Calu3 (cell line): ENCODE measurements around the gene ADAMTSL3. TPM values are rescaled to one million over a fixed set of nuclear protein-coding genes. Genes with fewer than 3 reads are reported as not detected.
"Not testable (repeated sequence)": the region's sequence is repeated elsewhere in the genome, so short reads cannot be mapped to it uniquely, and the experiment has no call there.

ENCODE experiments used
- BruUV-seq: library from RNA; stranded (reverse); fragments of 400-500 nt; replicated peaks from 2 replicates; lab custom pipeline; 2021; lab: Mats Ljungman, UMichigan
- CTCF ChIA-PET: fragments of 300-600 bp; sonication (Branson Sonifier 250); formaldehyde crosslinking; loops from one replicate; lab custom pipeline; 2022; ENCODE audit warnings: antibody characterized with exemption; lab: Charles Lee
- DNase-seq: peaks from one replicate; pipeline ENCODE4 v3.0.0; 2022
- H3K27ac Mint-ChIP-seq: one replicate; pipeline ENCODE4 v1.8.0; 2022; ENCODE audit warnings: mixed read lengths; ENCODE audit not compliant: unreplicated experiment
- H3K27me3 Mint-ChIP-seq: one replicate; pipeline ENCODE4 v1.8.0; 2022; ENCODE audit warnings: mixed read lengths; ENCODE audit not compliant: unreplicated experiment
- H3K36me3 Mint-ChIP-seq: one replicate; pipeline ENCODE4 v1.8.0; 2022; ENCODE audit warnings: mild to moderate bottlenecking, moderate library complexity, mixed read lengths; ENCODE audit not compliant: insufficient read depth, unreplicated experiment
- H3K4me1 Mint-ChIP-seq: one replicate; pipeline ENCODE4 v1.8.0; 2022; ENCODE audit warnings: mild to moderate bottlenecking, low read depth, mixed read lengths; ENCODE audit not compliant: unreplicated experiment
- H3K4me3 Mint-ChIP-seq: one replicate; pipeline ENCODE4 v1.8.0; 2022; ENCODE audit warnings: mild to moderate bottlenecking, low read depth, moderate library complexity, mixed read lengths; ENCODE audit not compliant: unreplicated experiment
- H3K9me3 Mint-ChIP-seq: one replicate; pipeline ENCODE4 v1.8.0; 2022; ENCODE audit warnings: low read depth, mixed read lengths; ENCODE audit not compliant: unreplicated experiment
- CTCF ChIP-seq: fragments of 200-600 bp; IDR thresholded peaks from one replicate; pipeline ENCODE4 v1.8.0; 2022; ENCODE audit warnings: antibody characterized with exemption; ENCODE audit not compliant: unreplicated experiment
- intact Hi-C: fragments of 100-400 bp; cut with micrococcal nuclease; formaldehyde crosslinking; loops from one replicate; pipeline ENCODE4 v1.10.0; 2022; ENCODE audit not compliant: unreplicated experiment
- total RNA-seq: library from RNA; stranded (reverse); gene quantifications from 2 replicates; pipeline ENCODE4 v1.2.3, GENCODE V29; 2022

Gene ADAMTSL3
- total RNA-seq, 1 experiment from 2014 or later = 2.4 TPM

- Mint-ChIP-seq H3K27ac (no peak overlapping the region), H3K27me3 (peaks cover 13% of the 10 kb centered on the region), H3K4me1 (no peaks in the 10 kb centered on the region), H3K36me3 (no peaks in the 10 kb centered on the region), H3K4me3 (no peak overlapping the region), H3K9me3 (peaks cover 4% of the 10 kb centered on the region)
- intact Hi-C loops = no loop called here
- no TSS peak for BruUV-seq
- no peak for TF ChIP-seq CTCF
- no peak for DNase-seq
- CTCF ChIA-PET = no interaction called here
Measured at GRCh38 chr15:84057714-84058331, 403.9 kb downstream of the ADAMTSL3 start.

GRCh38 chr15:84063674-84064073 lies 409.8 kb downstream of the ADAMTSL3 start:
- BruUV-seq, H3K36me3 Mint-ChIP-seq, H3K4me3 Mint-ChIP-seq, H3K9me3 Mint-ChIP-seq, CTCF ChIA-PET, intact Hi-C loops, H3K4me1 Mint-ChIP-seq, H3K27ac Mint-ChIP-seq, H3K27me3 Mint-ChIP-seq, DNase-seq: not testable (repeated sequence)

GRCh38 chr15:84068674-84069073 lies 414.8 kb downstream of the ADAMTSL3 start:
- H3K4me3 Mint-ChIP-seq, H3K4me1 Mint-ChIP-seq, intact Hi-C loops, H3K9me3 Mint-ChIP-seq, BruUV-seq, H3K27ac Mint-ChIP-seq, H3K36me3 Mint-ChIP-seq, DNase-seq: not testable (repeated sequence)
- H3K27me3 Mint-ChIP-seq = peaks cover 11% of the 10 kb centered on the region
- CTCF ChIA-PET = interaction anchor here (0.7 kb wide), 1 partner anchor 268 kb away, joined by 4 read pairs; no protein-coding TSS in a partner anchor

GRCh38 chr15:84078038-84078437 lies 424.1 kb downstream of the ADAMTSL3 start:
- intact Hi-C loops, CTCF ChIA-PET, H3K9me3 Mint-ChIP-seq, DNase-seq, H3K4me1 Mint-ChIP-seq, BruUV-seq, H3K36me3 Mint-ChIP-seq, H3K27ac Mint-ChIP-seq, H3K4me3 Mint-ChIP-seq: not testable (repeated sequence)
- peaks cover 80% of the 10 kb centered on the region for H3K27me3 Mint-ChIP-seq

GRCh38 chr15:84079325-84079884 lies 425.5 kb downstream of the ADAMTSL3 start:
- intact Hi-C loops, H3K9me3 Mint-ChIP-seq, CTCF ChIA-PET, H3K4me1 Mint-ChIP-seq, BruUV-seq, DNase-seq, H3K27ac Mint-ChIP-seq, H3K36me3 Mint-ChIP-seq: not testable (repeated sequence)
- Mint-ChIP-seq H3K4me3 (peak overlapping the region; percentile 61), H3K27me3 (peaks cover 79% of the 10 kb centered on the region)

- no peak for DNase-seq
- H3K27me3 Mint-ChIP-seq = peaks cover 79% of the 10 kb centered on the region
- BruUV-seq = no TSS peak
- intact Hi-C loops = no loop called here
- TF ChIP-seq CTCF = no peak
- H3K36me3 Mint-ChIP-seq = no peaks in the 10 kb centered on the region
- no peaks in the 10 kb centered on the region for H3K9me3 Mint-ChIP-seq
- peaks cover 9% of the 10 kb centered on the region for H3K4me1 Mint-ChIP-seq
- peak overlapping the region; percentile 61 for H3K4me3 Mint-ChIP-seq
- CTCF ChIA-PET = no interaction called here
- H3K27ac Mint-ChIP-seq = no peak overlapping the region
Measured at GRCh38 chr15:84079885-84080777, 426.2 kb downstream of the ADAMTSL3 start.

- H3K27ac Mint-ChIP-seq, intact Hi-C loops, CTCF ChIA-PET, H3K4me3 Mint-ChIP-seq, H3K4me1 Mint-ChIP-seq, H3K9me3 Mint-ChIP-seq, H3K36me3 Mint-ChIP-seq, DNase-seq, BruUV-seq: not testable (repeated sequence)
- peaks cover 79% of the 10 kb centered on the region for H3K27me3 Mint-ChIP-seq
Measured at GRCh38 chr15:84080778-84081084, 426.8 kb downstream of the ADAMTSL3 start.
